HFF-Myc (cell line): Measurements from ENCODE around the gene TSFM.

Experiments
- DNase-seq: peaks from one replicate; pipeline ENCODE4 v3.0.0-alpha.2; 2011; ENCODE audit warnings: low read depth; ENCODE audit errors: extremely low read depth
- H3K4me3 ChIP-seq: replicated peaks from 2 replicates; pipeline ENCODE4 v1.5.1; 2011; ENCODE audit warnings: low read depth, mild to moderate bottlenecking, control low read depth, low read length
- TF ChIP-seq, protein P1 (sequence below): IDR thresholded peaks from 2 replicates; pipeline ENCODE4 v1.5.1; 2012; ENCODE audit warnings: mild to moderate bottlenecking, low read depth, low read length, control low read depth; ENCODE audit errors: missing control alignments

The TSFM gene

DNA sequence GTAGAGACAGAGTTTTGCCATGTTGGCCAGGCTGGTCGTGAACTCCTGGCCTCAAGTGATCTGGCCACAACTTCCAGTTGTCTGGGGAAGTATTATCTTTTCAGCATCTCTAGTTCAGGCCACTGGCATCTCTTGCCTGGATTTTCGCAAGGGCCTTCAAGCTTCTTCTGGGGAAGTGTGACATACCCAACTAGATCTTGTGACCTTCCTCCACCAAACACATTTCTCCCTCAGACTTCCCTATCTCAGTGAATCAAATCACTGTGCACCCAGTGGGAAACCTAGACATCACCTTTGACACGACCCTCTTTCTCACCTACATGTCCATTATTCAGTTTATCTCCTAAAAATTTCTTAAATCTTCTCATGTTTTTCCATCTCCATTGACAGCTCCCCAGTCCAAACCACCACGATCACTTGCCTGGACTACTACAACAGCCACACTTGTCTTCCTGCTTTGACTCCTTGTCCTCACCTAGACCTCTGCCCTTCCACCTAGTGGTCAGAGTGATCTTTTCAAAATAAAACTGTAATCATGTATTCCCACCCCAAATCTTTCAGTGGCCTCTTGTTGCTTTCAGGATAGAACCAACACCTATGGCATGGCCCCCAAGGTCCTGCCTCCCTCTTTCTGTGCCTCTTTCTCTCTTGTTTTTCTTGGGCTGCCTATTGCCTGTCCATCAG lies 6.9 kb upstream of the TSFM start:
- H3K4me3 ChIP-seq = no peak overlapping the region
- TF ChIP-seq, protein P1, sequence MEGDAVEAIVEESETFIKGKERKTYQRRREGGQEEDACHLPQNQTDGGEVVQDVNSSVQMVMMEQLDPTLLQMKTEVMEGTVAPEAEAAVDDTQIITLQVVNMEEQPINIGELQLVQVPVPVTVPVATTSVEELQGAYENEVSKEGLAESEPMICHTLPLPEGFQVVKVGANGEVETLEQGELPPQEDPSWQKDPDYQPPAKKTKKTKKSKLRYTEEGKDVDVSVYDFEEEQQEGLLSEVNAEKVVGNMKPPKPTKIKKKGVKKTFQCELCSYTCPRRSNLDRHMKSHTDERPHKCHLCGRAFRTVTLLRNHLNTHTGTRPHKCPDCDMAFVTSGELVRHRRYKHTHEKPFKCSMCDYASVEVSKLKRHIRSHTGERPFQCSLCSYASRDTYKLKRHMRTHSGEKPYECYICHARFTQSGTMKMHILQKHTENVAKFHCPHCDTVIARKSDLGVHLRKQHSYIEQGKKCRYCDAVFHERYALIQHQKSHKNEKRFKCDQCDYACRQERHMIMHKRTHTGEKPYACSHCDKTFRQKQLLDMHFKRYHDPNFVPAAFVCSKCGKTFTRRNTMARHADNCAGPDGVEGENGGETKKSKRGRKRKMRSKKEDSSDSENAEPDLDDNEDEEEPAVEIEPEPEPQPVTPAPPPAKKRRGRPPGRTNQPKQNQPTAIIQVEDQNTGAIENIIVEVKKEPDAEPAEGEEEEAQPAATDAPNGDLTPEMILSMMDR = no peak
- no peak for DNase-seq

- TF ChIP-seq, protein P1 = no peak
- H3K4me3 ChIP-seq = no peak overlapping the region
- DNase-seq = no peak
Observed at GRCh38 chr12:57776247-57776587, 6.4 kb upstream of the TSFM start.

DNA sequence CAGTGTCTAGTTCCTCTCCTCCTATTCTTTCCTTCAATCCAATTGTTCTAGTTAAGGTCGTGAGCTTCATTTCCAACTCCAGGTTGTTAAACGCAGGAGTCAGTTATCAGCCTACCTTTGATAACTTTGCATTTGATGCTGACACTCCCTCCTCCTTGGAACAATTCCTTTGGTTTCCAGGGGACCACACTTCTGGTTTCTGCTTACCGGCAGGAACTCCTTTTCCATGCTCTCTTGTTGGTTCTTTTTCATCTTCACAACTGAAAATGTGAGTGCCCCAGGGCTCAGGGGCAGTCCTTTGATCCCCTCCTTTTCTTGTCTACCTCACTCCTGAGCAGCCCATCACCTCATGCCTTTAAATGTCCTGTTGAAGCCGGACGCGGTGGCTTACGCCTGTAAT lies 5.2 kb upstream of the TSFM start:
- DNase-seq = no peak
- TF ChIP-seq, protein P1 = no peak
- no peak overlapping the region for H3K4me3 ChIP-seq

DNA sequence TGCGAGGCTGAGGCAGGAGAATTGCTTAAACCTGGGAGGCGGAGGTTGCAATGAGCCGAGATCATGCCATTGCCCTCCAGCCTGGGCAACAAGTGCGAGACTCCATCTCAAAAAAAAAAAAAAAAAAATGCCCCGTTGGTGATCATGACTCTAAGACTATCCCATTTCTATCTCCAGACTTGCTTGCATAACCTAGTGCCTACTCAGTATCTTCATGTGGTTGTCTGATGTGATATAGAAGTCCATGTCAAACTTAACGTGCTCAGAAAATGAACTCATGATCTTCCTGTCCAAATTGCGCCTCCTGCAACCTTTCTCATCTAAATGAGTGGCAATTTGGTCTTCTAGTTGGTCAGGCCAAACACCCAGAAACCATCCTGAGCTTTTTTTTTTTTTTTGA lies 4.7 kb upstream of the TSFM start:
- no peak overlapping the region for H3K4me3 ChIP-seq
- no peak for DNase-seq
- TF ChIP-seq, protein P1 = no peak

- TF ChIP-seq, protein P1 = no peak
- H3K4me3 ChIP-seq = no peak overlapping the region
- DNase-seq = no peak
Observed at GRCh38 chr12:57779736-57780135, 2.9 kb upstream of the TSFM start.

DNA sequence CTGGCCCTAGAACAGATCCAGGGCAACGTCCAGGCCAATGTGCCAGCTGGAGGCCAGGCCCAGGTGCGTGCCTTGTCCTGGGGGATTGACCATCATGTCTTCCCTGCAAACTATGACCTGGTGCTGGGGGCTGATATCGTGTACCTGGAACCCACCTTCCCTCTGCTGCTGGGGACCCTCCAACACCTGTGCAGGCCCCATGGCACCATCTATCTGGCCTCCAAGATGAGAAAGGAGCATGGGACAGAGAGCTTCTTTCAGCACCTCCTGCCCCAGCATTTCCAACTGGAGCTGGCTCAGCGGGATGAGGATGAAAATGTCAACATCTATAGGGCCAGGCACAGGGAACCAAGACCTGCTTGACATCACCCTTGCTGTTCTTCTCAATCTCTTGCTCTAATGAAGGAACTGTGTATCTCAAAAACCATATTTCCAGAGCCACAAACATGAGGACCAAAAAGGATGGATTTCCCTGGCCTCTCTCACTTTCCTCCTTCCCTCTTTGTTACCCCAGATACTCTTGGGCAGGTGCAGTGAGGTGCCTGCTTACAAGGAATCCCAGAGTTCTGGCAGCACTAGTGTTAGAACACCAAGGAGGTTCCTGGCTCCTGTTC lies 2.2 kb upstream of the TSFM start:
- no peak overlapping the region for H3K4me3 ChIP-seq
- TF ChIP-seq, protein P1 = no peak
- no peak for DNase-seq

DNA sequence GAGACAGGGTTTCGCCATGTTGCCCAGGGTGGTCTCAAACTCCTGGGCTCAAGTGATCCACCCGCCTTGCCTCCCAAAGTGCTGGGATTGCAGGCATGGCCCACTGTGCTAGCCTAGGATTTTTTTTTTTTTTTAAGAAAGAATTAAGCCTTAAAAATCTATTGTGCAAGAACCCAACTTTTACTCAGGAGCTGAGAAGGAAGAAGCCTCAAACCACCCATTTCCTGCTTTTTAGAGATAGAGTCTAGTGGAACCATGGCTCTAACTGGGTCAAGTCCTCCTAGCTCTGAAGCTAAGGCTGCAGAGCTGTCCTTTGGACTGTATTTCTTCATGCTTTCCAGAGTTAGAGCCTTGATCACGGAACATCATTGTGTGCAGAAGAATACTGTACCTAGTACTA lies 1.3 kb upstream of the TSFM start:
- DNase-seq = no peak
- no peak overlapping the region for H3K4me3 ChIP-seq
- TF ChIP-seq, protein P1 = no peak
